HG03565 (cell line): ENCODE measurements around the gene TTC9B.

Experiments
- ATAC-seq: cut with Tn5 transposase; IDR thresholded peaks from one replicate; pipeline ENCODE4 v1.9.1; 2021; ENCODE audit warnings: mild to moderate bottlenecking, moderate library complexity; ENCODE audit not compliant: unreplicated experiment

The TTC9B gene

DNA sequence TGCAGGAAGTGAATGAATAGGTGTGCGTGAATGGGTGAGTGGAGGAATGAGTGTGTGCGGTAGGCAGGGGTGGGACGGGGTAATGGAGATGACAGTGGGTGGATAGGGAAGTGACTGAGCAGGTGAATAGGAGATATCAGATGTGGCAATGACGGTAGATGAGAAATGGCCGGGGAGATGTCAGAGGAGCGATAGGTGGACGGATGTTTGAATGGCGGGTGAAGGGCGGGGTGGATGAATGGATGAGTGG lies 1.5 kb downstream of the TTC9B start:
- no peak for ATAC-seq

DNA sequence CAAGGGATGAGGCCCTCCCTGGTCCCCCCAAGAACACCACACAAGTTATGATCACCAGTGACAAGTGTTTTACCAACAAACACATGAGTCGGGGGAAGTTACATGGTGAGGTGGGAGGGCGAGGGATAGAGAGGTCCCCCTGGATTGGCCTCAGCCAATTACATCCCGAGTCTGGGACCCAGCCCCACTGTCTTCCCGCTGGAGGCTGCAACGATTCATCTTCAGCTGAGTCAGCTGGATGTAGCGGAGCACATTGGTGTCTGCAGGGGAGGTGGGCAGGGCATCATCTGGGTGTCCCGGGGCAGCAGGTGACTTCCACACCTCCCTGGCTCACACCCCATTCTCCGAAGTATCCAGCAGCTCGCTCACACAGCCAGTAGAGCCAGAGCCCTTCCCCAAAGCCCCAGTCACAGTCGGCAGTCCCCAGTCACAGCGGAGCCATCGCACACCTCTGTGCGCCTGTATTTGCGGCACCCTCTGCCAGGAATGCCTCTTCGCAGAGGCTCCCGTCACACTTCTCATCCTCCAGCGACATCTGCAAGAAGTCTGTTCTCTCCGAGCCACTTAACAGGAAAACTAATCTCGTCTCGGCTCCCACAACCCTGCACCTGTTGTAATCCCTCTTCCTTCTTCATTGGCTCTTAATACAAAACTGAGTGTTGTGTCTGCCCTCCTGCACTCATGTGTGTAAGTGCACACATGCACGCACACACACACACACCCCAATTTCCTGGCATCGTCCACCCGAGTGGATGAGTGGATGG lies 2.0 kb downstream of the TTC9B start:
- ATAC-seq = no peak

- ATAC-seq = no peak
These were observed 3.2 kb downstream of the TTC9B start for GRCh38 chr19:40214936-40215335.

GRCh38 chr19:40213882-40214570 lies 4.2 kb downstream of the TTC9B start:
- no peak for ATAC-seq

- no peak for ATAC-seq
These were observed 4.8 kb downstream of the TTC9B start for GRCh38 chr19:40213251-40213829.

- ATAC-seq = no peak
These were observed 7.3 kb downstream of the TTC9B start for GRCh38 chr19:40210889-40211288.

DNA sequence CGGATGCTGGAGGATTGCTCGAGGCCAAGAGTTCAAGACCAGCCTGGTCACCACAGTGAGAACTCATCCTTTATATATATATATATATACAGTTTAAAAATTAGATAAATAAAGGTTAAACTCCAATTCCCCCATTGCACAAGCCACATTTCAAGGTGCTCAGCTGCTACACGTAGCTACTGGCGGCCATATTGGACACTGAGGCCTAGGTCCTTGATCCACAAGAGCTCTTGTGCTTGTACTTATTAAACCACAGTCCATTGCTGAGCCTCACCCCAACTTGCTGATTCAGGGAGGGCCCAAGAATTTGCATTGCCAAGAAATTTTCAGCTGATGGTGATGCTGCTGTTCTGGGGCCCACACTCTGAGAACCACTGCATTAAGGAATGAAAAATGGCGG lies 9.6 kb downstream of the TTC9B start:
- no peak for ATAC-seq

GRCh38 chr19:40205760-40206159 lies 12.4 kb downstream of the TTC9B start:
- no peak for ATAC-seq

GRCh38 chr19:40204381-40204780 lies 13.8 kb downstream of the TTC9B start:
- no peak for ATAC-seq

- ATAC-seq = no peak
These were observed 17.7 kb downstream of the TTC9B start for GRCh38 chr19:40200341-40201099.

GRCh38 chr19:40198272-40198990 lies 19.8 kb downstream of the TTC9B start:
- ATAC-seq = no peak

DNA sequence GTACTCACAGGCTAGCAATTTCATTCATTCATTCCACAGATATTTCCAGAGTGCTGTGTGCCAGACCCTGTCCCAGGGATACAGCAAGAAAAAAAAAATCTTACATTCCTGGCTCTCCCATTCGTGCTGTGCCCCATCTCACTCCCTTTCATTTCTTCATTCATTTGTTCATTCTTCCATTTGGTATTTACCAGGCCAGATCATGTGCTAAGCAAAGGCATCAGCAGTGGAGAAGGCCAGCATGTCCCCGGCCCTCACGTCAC lies 24.7 kb downstream of the TTC9B start:
- ATAC-seq = no peak

DNA sequence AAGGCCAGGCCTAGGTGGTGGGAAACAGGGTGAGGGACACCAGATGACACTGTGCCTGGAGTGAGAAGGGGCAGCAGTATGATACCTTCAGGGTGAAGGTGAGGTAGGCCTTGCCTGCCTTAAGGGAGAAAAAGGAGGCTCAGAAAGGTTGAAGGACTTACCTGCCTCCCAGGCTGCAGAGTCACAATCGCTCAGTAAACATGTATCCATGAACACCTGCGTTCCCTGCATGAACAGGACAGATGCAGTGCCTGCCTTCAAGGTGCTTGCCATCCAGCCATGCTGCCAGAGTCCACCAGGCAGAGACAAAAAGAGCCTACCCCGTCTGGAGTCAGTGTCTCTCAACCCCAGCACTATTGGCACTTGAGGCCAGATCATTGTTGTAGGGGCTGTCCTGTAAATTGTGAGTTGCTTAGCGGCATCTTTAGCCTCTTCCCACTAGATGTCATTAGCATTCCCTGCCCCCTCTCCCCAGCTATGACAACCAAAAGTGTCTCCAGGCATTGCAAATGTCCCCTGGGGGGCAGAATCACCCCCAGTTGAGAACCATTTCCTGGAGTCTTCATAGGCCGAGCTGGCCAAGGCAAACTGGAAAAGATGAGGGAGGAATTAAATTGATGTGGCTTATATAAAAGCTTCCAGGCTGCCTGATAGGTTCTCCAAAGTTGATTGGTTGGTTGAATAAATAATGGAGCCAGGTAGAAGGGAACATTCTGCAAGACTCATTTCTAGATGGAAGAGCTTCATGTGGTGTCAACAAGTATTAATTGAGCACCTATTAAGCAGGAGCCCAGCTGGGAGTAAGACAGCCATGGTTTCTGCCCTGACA lies 25.2 kb downstream of the TTC9B start:
- no peak for ATAC-seq

- ATAC-seq = no peak
These were observed 26.1 kb downstream of the TTC9B start for GRCh38 chr19:40191836-40192646.

DNA sequence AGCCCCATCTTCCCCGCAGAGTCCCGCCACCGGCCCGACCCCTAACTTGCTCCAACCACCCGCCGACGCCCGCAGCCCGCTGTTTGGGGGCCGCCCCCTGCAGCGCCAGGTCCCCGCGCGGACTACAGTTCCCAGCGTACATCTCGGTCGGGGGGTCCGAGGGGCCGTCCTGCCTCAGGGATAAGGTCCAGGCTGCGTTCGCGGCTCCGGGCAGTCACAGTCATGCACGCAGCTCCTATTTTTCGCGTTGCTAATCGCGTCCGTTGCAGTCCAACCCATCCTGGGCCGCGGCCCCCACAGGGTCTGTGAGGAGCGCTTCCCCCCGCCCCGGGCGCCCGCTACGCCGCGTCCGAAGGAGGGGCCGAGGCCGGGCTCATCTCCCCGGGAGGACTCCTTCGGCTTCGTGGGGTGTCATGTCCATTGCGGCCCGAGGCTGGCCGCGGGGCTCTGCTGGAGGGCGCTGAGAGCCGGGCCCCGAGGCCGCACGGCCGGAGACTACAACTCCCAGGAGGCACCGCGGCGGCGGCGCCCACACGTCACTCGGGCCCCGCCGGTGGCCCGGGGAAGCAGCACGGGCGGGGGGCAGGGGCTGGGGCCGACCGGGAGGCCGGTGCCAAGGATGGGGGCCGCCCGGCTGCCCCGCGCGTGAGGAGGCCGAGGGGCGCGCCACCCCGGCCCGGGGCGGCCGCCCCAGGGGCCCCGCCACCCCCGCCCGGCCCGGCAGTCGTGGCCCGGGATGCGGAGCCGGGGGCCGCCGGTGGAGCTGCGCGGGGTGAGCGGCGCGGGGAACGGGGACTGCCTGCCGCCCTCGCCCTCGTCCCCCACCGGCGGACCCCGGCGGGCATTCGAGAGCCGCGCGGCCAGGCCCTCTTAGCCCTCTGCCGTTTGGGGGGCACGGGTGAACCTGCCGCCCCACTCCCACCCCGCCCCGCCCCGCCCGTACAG lies 27.0 kb downstream of the TTC9B start, which contains the start of gene MAP3K10:
MAP3K10 (plus strand) TSS at position 536 of the 945 bp plus-strand sequence. CDS start 606 bp downstream, outside the sequence.
- ATAC-seq = peak; percentile 59

- no peak for ATAC-seq
These were observed 33.9 kb downstream of the TTC9B start for GRCh38 chr19:40184273-40184672.

DNA sequence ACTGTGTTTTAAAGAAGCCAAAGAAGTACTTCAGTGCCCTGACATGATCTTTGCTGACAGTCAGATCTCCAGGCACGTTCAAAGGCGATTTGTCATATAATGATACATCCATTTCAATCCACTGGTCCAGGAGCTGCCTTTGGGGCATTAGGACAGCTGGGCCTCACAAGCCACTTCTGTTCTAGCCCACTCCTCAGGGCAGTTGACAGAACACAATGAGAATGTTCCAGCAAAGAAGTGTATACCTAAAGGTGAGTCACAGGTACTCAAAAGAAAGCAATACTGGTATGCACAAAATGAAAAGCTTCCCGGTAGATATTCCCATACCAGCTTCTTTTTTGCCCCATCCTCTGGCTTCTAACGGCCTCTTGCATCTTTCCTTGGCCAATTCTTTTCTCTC lies 39.4 kb downstream of the TTC9B start:
- ATAC-seq = no peak

DNA sequence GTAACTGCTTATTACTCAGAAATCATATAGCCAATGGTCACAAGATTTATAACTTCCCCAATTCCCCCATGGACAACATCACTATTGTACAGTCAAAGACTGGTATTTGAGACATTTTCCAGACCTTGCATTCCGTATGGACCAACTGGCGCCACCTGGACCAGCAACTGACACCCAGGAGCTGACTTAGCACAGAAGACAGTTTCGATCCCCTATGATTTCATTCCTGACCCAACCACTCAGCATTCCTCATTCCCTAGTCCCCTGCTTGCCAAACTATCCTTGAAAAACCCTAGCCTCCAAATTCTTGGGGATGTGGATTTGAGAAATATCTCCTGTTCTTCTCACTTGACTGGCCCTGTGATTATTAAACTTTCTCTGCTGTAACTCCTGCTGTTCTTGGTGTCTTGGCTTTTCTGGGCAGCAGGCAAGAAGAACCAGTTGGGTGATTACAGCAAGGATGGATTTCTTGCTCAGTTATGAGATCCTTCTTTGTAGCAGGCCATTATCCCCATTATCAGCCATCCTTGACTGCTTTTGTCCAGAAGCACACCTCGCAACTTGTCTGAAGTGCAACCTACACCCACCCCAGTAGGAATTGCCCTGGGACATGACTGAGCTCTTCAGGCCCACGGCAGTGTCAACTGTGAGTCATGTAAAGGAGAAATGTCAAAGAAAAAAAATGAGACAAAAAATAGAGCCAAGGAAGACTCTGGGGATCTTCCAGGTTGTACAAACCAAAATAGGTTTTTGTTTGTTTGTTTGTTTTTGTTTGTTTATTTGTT lies 40.7 kb downstream of the TTC9B start:
- ATAC-seq = no peak
